Activated gamma-delta T cell treated with anti-CD3 and anti-CD28 coated beads, Interleukin-2, amount 50 U/mL, for 16 hours (primary cell): Measurements from ENCODE around the gene PRR5L.

ENCODE experiments used
- DNase-seq: peaks from one replicate; pipeline ENCODE4 v3.0.0-alpha.2; 2020; ENCODE audit warnings: low read depth

The PRR5L gene

GRCh38 chr11:36358436-36358835 is 62.3 kb downstream of the PRR5L start:
- DNase-seq = no peak

- no peak for DNase-seq
These were observed 64.2 kb downstream of the PRR5L start for GRCh38 chr11:36360318-36360717.

GRCh38 chr11:36360826-36361415 is 64.8 kb downstream of the PRR5L start:
- no peak for DNase-seq

GRCh38 chr11:36361472-36361871 is 65.4 kb downstream of the PRR5L start:
- DNase-seq = no peak

- DNase-seq = no peak
These were observed 65.9 kb downstream of the PRR5L start for GRCh38 chr11:36361901-36362391.

- DNase-seq = no peak
These were observed 66.8 kb downstream of the PRR5L start for GRCh38 chr11:36362902-36363301.

- no peak for DNase-seq
These were observed 67.5 kb downstream of the PRR5L start for GRCh38 chr11:36363361-36364268.

GRCh38 chr11:36364551-36365325 is 68.7 kb downstream of the PRR5L start:
- DNase-seq = no peak

GRCh38 chr11:36365907-36366306 is 69.8 kb downstream of the PRR5L start:
- no peak for DNase-seq

GRCh38 chr11:36367806-36368680 is 72.0 kb downstream of the PRR5L start:
- DNase-seq = no peak

- DNase-seq = no peak
These were observed 75.1 kb downstream of the PRR5L start for GRCh38 chr11:36371181-36371580.

- no peak for DNase-seq
These were observed 75.5 kb downstream of the PRR5L start for GRCh38 chr11:36371590-36371989.

- DNase-seq = no peak
These were observed 76.1 kb downstream of the PRR5L start for GRCh38 chr11:36372101-36372771.

- DNase-seq = no peak
These were observed 77.2 kb downstream of the PRR5L start for GRCh38 chr11:36373016-36374010.

- no peak for DNase-seq
These were observed 78.6 kb downstream of the PRR5L start for GRCh38 chr11:36374726-36375125.

GRCh38 chr11:36375353-36376008 is 79.4 kb downstream of the PRR5L start:
- DNase-seq = no peak

- no peak for DNase-seq
These were observed 80.2 kb downstream of the PRR5L start for GRCh38 chr11:36376009-36376887.
